Fibroblast of villous mesenchyme (primary cell): ENCODE results near the gene CCR6. TPM values are rescaled to one million over a fixed set of nuclear protein-coding genes. Genes with fewer than 3 reads are reported as not detected.

Experiments
- DNase-seq: peaks from one replicate; pipeline ENCODE4 v3.0.0-alpha.2; 2010; ENCODE audit warnings: low read depth
- H3K4me3 ChIP-seq: 2 replicates; pipeline ENCODE4 v1.5.1; 2011; ENCODE audit warnings: low read depth, mild to moderate bottlenecking, low read length
- total RNA-seq: library from RNA; depleted of rRNA; stranded (reverse); fragments of >200 nt; gene quantifications from 2 replicates; pipeline ENCODE4 v1.2.3, GENCODE V29; 2012
- TF ChIP-seq, protein P1 (sequence below): IDR thresholded peaks from 2 replicates; pipeline ENCODE4 v1.5.1; 2012; ENCODE audit warnings: low read depth, mild to moderate bottlenecking, low read length; ENCODE audit not compliant: insufficient read depth

The CCR6 gene
- total RNA-seq, 1 donor, result not detected

DNA sequence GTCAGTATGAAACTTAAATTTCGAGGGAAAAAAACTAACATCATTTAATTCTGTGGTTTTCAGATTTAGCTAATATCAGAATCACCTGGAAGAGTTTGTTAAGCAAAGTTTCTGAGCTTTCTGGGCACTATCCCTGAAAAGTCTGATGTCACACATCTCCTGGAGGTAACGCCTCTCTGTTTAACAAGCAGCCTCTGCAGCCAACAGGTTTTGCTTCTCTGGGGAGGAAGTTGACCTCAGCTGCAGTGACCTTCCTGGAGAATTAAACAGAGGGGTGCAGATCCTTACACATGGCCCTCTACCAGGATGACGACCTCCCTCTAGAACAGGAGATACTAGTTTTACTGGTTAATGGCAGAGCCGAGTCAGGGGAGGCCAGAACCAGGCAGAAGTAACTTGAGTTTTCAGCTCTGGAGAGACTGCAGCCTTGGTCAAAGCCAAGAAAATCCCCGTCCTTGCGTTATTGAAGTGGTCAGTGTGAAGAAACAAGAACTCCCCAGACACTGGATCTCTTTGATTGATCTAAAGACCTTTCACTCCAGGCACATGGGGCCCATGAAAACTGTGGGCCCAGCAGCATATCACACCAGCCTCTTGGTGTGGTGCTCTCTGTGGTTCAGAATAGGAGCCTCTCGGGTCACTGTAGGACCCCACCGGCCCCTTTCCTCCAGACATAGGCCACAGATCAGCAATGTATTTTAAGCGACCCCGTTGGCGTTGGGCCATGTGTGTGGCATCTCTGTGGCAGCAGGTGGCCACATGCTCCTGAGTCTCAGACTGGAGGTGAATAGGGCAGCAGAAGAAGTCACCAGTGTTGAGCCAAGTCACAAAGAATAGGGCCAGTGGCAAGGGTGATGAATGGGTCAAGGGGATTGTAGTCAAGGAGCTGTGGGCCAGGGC is 33.4 kb upstream of the CCR6 start:
- no peak overlapping the region for H3K4me3 ChIP-seq
- no peak for DNase-seq
- TF ChIP-seq, protein P1, sequence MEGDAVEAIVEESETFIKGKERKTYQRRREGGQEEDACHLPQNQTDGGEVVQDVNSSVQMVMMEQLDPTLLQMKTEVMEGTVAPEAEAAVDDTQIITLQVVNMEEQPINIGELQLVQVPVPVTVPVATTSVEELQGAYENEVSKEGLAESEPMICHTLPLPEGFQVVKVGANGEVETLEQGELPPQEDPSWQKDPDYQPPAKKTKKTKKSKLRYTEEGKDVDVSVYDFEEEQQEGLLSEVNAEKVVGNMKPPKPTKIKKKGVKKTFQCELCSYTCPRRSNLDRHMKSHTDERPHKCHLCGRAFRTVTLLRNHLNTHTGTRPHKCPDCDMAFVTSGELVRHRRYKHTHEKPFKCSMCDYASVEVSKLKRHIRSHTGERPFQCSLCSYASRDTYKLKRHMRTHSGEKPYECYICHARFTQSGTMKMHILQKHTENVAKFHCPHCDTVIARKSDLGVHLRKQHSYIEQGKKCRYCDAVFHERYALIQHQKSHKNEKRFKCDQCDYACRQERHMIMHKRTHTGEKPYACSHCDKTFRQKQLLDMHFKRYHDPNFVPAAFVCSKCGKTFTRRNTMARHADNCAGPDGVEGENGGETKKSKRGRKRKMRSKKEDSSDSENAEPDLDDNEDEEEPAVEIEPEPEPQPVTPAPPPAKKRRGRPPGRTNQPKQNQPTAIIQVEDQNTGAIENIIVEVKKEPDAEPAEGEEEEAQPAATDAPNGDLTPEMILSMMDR, result no peak

DNA sequence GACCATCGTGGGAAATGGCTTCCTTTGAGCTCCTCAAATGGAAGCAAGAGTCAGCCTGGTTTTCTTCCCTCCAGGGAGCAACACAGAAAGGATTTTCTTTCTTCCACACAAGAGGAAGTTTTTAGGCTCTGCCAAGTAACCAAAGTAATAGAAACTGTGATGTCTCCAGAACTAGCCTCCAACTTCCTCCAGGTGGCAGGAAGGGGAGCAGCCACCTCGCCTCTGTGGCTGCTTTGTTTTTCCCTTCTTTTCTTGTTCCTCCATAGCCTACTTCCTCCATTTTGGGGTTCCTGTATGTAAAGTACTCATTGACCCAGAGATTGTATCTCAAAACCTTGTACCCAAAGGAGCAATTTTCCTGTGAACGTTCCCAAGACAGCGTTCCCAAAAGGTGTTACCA is 32.7 kb upstream of the CCR6 start:
- H3K4me3 ChIP-seq, result no peak overlapping the region
- DNase-seq, result no peak
- TF ChIP-seq, protein P1, result no peak

DNA sequence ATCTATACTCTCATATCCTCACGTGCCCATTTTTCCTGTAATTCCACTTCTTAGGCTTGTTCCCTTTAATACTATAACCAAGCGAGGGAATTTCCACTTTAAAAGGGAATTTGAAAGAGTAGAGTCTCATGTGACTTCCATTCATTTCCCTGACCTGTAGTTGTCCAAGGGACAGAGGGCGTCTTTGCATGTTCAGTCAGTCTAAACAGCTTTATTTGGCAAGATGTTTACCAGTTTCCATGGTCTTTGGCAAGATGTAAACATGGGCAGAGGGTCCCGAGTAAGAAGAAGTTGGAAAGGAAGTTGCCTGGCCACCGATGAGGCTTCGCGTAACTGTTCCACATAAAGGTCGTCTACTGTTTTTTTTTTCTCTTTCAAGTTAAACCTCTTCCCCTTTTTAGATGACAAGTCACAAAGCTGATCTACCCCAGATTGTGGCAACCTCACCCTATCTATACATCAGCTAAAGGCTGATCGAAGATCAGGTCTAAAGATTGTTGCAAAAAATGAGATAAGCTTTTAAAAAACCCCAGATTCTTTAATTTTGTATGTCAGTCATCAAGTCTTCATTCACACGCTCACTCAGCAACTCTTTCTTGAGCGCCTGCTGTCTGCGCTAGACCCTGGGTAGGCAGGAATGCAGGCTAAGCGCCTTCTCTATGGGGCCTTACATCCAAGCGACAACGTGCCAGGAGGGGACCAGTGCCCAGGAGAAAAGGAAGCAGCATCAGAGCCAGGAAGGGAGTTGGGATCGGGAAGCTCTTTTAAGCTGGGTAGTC is 31.7 kb upstream of the CCR6 start:
- no peak overlapping the region for H3K4me3 ChIP-seq
- TF ChIP-seq, protein P1, result no peak
- DNase-seq, result no peak

DNA sequence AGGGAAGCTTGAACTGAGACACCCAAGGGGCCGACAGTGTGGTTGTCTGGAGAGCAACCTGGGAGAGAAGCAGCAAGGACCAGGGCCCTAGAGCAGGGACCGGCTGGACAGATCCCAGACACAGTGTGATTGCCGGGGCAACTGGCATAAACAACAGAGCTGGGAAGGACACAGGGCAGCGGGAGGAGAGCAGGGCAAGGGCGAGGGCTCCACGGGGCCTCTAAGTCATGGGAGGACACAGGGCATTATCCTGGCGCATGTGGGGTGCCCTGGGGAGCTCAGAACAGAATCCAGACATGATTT is 31.1 kb upstream of the CCR6 start:
- TF ChIP-seq, protein P1, result no peak
- no peak overlapping the region for H3K4me3 ChIP-seq
- no peak for DNase-seq

DNA sequence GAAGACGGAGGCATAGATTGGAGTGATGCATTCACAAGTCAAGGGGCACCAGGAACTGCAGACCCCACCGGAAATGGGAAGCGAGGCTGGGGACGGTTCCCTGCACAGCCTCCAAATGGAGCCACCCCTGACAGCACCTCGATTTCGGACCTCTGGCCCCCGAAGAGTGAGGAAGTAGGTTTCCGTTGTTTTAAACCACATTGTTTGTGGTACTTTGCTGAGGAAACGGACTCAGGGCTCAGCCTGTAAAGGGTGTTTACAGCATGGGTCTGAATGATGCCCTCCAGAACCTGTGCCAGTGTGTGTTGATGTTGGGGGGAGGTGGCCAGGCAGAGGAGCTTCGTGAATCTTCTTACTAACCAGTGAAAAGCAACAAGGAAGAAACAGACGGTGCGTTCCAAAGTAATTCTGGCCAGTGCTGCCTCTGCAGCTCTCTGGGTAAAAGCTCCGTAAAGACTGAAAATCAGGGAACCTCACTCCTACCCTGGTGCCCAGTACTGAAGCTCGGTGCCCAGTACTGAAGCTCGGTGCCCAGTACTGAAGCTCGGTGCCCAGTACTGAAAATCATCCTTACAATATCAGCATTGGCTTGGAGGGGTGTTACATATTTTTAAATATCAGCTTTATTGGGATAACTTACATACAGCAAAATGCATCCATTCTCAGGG is 30.1 kb upstream of the CCR6 start:
- no peak overlapping the region for H3K4me3 ChIP-seq
- no peak for DNase-seq
- TF ChIP-seq, protein P1, result no peak

DNA sequence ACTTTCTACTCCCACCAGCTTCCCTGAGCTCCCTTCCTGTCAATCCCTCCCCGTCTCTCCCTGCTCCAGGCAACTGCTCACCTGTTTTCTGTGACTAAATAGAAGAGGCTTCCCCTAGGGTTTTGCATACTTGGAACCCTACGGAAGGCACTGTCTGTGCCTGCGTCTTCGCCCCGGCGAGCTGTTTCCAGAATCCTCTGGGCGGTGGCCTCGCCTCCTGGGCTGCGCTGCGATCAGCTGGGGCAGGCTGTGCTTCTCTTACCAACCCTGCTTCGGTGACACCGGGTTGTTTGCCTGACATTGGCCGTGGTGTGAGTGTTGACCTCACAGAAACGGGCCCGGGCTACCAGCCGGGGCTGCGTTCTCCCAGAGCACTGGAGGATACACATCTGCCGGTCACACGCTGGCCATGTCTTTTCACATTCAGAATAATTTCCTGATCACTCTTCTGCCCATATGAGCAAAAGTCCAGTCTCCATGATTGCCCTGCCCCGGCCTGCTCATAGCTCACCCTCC is 29.4 kb upstream of the CCR6 start:
- TF ChIP-seq, protein P1, result no peak
- H3K4me3 ChIP-seq, result no peak overlapping the region
- no peak for DNase-seq
